ENCODE data around the gene PISD.

Gene PISD

DNA sequence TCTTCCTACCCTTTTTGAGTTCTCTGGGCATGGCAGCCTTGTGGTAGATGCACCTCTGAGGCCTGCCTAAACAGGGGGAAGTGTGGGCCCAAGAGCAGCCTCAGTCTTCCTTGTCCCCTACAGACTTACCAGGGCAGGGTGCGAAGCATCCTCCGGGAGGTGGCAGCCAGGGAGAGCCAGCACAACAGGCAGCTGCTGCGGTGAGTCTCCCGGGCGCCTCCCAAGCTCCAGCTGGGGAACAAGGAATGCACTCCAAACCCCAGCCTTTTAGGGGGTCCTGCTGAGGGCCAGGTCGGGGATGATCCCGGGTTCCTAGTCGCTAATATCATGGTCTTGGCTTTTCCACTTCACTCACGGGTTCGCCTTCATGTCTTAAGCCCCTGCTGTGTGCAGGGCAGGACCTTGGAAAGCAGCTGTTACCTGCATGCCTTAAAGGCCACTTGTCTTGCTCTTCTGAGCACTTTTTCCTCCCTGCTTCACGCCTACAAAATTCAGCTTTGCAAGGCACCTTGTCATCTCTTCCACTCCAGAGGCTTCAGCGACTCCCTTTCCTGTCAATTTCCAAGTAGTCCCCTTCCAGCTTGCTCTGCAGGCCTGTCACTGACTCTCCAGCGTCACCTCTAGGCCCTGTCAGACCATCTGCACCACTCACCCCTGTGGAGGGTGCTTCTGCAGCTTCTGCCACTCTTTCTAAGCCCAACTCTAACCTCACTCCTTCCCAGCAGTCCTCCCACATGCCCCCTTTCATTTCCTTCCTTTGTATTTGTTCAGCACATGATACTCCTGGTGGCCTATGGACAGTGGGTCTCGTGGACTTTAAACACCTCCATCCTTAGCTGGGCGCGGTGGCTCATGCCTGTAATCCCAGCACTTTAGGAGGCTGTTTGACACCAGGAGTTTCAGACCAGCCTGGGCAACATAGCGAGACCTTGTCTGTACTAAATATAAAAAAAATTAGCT, 57.0 kb downstream of the PISD start:
- ChIA-PET POLR2A (no interaction called here), CTCF (no interaction called here)
- peaks cover 3 to 52% of the 10 kb centered on the region in 2 experiments; a peak in 2 of 3 replicates for H3K36me3 ChIP-seq (ENCODE audit: control insufficient read depth in 2 of 2, insufficient read depth in 1 of 2, low read length in 2 of 2)

GRCh38 chr22:31604137-31604705, 57.8 kb downstream of the PISD start:
- POLR2A ChIA-PET = no interaction called here
- CTCF ChIA-PET = interaction anchor here (0.5 to 1.2 kb wide), 2 partner anchors 147 to 366 kb away, joined by 3 read pairs; no protein-coding TSS in a partner anchor
- no peak overlapping the region for H3K4me3 ChIP-seq (ENCODE audit: low read depth, low read length)
- no peaks in the 10 kb centered on the region for H3K4me1 ChIP-seq (ENCODE audit: control insufficient read depth, insufficient read depth, low read length)
- no peak for TF ChIP-seq ZSCAN16 (tag by site-specific recombination; IDR thresholded peaks at IDR 0.05)
- TF ChIP-seq ZBTB26 (tag by site-specific recombination; optimal IDR thresholded peaks at IDR 0.05) = no peak
- TF ChIP-seq ZNF350 (tag by site-specific recombination; IDR thresholded peaks at IDR 0.05) = no peak
- no peak for TF ChIP-seq ZNF654 (tag by site-specific recombination; IDR thresholded peaks at IDR 0.05; ENCODE audit: low read depth)
- no peak for TF ChIP-seq KLF16 (tag by site-specific recombination; IDR thresholded peaks at IDR 0.05)
- no peak for TF ChIP-seq ZNF830 (tag by site-specific recombination; IDR thresholded peaks at IDR 0.05; ENCODE audit: low read depth)
- H3K27ac ChIP-seq (ENCODE audit: extremely low read depth, low read depth, low read length) = no peak overlapping the region
- H3K9me3 ChIP-seq (ENCODE audit: control insufficient read depth, insufficient read depth, low read depth, low read length) = no peaks in the 10 kb centered on the region
- H3K36me3 ChIP-seq (ENCODE audit: control insufficient read depth in 2 of 2, insufficient read depth in 1 of 2, low read length in 2 of 2) = peaks cover 3 to 48% of the 10 kb centered on the region in 2 experiments; a peak in 2 of 3 replicates

More for the DNA sequence above, 57.0 kb downstream of the PISD start:
- no peak overlapping the region for H3K27ac ChIP-seq (ENCODE audit: extremely low read depth, low read depth, low read length)
- H3K4me3 ChIP-seq (ENCODE audit: low read depth, low read length) = no peak overlapping the region
- H3K9me3 ChIP-seq (ENCODE audit: control insufficient read depth, insufficient read depth, low read depth, low read length) = no peaks in the 10 kb centered on the region
- peak; percentile 64 for TF ChIP-seq REST (tag by site-specific recombination; IDR thresholded peaks at IDR 0.05)
- no peak for TF ChIP-seq ZBTB17 (tag by site-specific recombination; IDR thresholded peaks at IDR 0.05)
- TF ChIP-seq HOXA7 (CRISPR knock-in tag; IDR thresholded peaks at IDR 0.05; ENCODE audit: borderline replicate concordance) = no peak
- no peak for TF ChIP-seq ZFHX2 (tag by site-specific recombination; conservative IDR thresholded peaks at IDR 0.05)
- H3K4me1 ChIP-seq (ENCODE audit: control insufficient read depth, insufficient read depth, low read length) = no peaks in the 10 kb centered on the region

DNA sequence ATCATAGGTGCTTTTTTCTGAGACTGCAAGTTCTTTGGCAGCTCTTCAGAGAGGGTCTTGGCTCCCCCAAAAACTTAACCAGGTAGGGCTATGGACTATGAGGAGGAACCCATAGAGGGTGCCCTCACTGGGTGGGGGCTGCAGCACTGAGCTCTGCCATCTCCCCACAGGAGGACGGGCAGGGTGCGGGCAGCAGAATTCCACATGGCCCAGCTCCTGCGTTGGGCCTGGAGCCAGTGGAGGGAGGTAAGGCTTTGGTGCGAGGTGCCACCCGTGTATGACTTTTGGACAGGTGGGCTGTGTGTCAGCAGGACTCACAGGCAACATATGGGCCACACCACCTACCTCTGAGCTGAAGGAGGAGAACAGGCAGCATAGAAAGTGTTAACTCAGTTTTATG, 58.4 kb downstream of the PISD start:
- ChIA-PET POLR2A (no interaction called here), CTCF (interaction anchor here (0.9 to 1.2 kb wide), 2 partner anchors 27 to 367 kb away, joined by 3 to 4 read pairs; no protein-coding TSS in a partner anchor)
- Histone ChIP-seq H3K36me3 (ENCODE audit: control insufficient read depth in 2 of 2, insufficient read depth in 1 of 2, low read length in 2 of 2) (peaks cover 3 to 48% of the 10 kb centered on the region in 2 experiments; a peak in 2 of 3 replicates), H3K27ac (ENCODE audit: extremely low read depth, low read depth, low read length) (no peak overlapping the region), H3K4me3 (ENCODE audit: low read depth, low read length) (no peak overlapping the region), H3K9me3 (ENCODE audit: control insufficient read depth, insufficient read depth, low read depth, low read length) (no peaks in the 10 kb centered on the region), H3K4me1 (ENCODE audit: control insufficient read depth, insufficient read depth, low read length) (no peaks in the 10 kb centered on the region)
- TF ChIP-seq KLF9 (tag by site-specific recombination; IDR thresholded peaks at IDR 0.05; ENCODE audit: low read depth) (no peak), ZNF560 (tag by site-specific recombination; IDR thresholded peaks at IDR 0.05; ENCODE audit: borderline replicate concordance) (no peak), KLF10 (tag by site-specific recombination; IDR thresholded peaks at IDR 0.05) (no peak), SCRT2 (tag by site-specific recombination; IDR thresholded peaks at IDR 0.05) (no peak), ZNF248 (tag by site-specific recombination; IDR thresholded peaks at IDR 0.05) (no peak)
- TF ChIP-seq, protein P1, sequence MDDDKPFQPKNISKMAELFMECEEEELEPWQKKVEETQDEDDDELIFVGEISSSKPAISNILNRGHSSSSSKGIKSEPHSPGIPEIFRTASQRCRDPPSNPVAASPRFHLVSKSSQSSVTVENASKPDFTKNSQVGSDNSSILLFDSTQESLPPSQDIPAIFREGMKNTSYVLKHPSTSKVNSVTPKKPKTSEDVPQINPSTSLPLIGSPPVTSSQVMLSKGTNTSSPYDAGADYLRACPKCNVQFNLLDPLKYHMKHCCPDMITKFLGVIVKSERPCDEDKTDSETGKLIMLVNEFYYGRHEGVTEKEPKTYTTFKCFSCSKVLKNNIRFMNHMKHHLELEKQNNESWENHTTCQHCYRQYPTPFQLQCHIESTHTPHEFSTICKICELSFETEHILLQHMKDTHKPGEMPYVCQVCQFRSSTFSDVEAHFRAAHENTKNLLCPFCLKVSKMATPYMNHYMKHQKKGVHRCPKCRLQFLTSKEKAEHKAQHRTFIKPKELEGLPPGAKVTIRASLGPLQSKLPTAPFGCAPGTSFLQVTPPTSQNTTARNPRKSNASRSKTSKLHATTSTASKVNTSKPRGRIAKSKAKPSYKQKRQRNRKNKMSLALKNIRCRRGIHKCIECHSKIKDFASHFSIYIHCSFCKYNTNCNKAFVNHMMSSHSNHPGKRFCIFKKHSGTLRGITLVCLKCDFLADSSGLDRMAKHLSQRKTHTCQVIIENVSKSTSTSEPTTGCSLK (tag by site-specific recombination; IDR thresholded peaks at IDR 0.05) = no peak
